GM18520 (cell line): ENCODE data around the gene SORL1.

ENCODE experiments used
- ATAC-seq: cut with Tn5 transposase; IDR thresholded peaks from one replicate; pipeline ENCODE4 v1.9.1; 2021; ENCODE audit not compliant: unreplicated experiment

Gene SORL1

DNA sequence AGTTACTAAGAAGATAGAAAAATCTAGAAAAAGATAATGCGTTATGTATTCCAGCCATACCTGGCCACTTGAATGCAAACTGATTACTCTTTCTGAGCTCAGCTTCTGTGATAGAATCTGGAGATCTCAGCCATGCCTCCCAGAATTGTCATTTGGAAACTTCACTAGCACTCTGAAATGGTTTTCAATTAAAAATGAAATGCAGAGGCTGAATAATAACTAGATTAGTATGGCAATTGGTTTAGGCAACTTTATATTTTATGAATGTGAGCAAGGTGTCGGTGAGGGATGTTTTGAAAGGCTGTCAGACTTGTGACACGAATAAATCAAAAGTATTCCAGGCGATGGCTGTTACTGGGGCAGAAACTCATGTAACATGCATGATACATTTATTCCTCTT lies 129.5 kb downstream of the SORL1 start:
- ATAC-seq: no peak

DNA sequence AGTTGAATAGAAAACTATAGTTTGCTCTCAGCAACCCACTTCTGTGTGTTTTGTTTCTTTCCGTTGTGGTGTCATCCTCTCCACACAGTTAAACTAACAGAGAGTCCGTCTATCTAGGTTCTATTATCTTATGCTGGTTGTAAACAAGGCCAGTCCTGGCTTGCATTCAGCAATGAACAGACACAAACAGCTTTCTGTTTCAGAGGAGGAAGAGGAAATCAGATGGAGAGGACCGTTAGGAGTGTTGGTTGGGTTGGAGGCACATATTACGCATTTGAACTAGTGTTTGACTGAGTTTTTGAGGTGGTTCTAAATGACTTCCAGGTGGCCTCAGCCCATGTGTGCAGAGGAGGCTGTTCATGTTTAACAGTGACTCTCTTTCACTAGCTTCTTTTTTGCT lies 130.2 kb downstream of the SORL1 start:
- no peak for ATAC-seq

DNA sequence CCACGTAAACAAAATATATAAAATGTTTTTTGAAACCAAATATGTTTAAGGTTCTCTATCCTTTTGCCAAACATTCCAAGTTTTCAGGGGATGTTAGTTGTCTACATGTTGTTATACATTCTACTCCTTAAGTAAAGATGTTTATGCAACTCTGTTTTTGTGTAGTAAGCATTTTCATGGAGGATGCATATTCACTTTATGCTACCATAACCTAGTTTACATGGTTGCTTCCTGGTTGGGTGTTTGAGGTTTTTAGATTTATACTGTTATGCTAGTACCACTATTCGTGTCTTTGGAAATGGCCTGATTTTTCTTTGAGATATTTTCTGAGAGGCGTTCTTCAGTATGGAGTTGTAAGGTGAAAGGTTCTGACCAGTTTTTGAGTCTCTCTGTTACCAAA lies 131.7 kb downstream of the SORL1 start:
- no peak for ATAC-seq

DNA sequence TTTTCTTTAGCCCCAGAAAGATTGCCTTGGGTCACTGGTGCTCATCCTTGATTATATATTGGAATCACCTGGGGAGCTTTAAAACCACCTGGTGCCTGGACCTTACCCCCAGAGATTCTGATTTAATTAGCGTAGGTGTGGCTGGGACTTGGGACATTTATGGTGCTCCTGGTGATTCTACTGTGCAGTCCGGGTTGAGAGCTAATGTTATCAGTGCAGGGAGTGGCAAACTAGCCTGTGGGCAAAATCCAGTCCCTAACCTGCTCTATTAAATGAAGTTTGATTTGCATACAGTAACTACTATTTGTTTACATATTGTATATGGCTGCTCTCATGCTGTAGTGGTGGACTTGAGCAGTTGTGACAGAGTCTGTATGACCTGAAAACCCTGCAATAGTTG lies 134.6 kb downstream of the SORL1 start:
- ATAC-seq: no peak

DNA sequence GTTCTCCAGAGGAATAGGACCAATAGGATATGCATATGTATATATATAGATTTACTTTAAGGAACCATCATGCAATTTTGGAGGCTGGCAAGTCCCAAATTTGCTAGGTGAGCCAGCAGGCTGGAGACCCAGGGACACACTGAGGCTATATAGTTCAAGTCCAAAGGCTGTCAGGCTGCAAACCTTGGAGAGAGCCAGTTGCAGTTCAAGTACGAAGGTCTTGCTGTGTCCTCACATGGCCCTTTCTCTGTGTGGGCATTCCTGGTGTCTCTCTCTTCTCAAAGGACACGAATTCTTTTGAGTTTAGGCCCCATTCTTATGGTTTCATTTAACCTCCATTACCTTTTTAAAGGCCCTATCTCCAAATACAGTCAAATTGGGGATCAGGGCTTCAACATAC lies 135.1 kb downstream of the SORL1 start:
- ATAC-seq: no peak

DNA sequence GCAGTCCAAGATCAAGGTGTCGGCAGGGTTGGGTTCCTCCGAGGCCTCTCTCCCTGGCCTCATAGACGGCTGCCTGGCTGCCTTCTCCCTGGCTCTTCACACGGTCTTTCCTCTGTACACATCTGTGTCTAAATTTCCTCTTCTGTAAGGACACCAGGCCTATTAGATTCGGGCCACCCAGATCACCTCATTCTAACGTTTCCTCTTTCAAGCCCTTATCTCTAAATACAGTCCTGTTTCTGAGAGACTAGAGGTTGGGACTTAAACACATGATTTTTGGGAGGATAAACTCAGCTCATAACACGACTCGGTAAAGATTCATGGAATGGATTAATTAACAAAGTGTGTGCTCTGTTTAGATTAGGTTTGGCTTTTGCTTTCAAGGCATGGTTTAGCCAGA lies 136.6 kb downstream of the SORL1 start:
- ATAC-seq: no peak

DNA sequence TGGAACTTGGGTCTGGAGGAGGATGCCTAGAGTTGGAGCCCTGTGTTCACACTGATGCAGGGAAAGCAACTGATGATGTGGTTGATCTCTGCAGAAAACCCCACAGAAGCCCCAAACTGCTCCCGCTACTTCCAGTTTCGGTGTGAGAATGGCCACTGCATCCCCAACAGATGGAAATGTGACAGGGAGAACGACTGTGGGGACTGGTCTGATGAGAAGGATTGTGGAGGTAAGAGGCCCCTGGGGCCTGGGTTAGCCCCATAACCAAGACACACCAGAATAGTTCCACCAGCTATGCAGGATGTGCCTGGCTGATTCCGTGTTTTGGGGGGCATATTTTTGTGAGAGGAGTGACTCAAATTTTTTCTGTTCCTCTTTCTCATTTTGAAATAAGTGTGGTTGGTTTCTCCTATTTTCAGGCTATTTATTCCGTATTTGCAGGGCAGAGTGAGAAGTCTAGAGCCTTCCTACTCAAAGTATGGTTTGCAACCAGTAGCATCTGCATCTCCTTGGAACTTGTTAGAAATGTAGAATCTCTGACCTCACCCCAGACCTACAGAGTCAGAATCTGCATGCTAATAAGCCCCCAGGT lies 137.9 kb downstream of the SORL1 start:
- peak; percentile 60 for ATAC-seq

DNA sequence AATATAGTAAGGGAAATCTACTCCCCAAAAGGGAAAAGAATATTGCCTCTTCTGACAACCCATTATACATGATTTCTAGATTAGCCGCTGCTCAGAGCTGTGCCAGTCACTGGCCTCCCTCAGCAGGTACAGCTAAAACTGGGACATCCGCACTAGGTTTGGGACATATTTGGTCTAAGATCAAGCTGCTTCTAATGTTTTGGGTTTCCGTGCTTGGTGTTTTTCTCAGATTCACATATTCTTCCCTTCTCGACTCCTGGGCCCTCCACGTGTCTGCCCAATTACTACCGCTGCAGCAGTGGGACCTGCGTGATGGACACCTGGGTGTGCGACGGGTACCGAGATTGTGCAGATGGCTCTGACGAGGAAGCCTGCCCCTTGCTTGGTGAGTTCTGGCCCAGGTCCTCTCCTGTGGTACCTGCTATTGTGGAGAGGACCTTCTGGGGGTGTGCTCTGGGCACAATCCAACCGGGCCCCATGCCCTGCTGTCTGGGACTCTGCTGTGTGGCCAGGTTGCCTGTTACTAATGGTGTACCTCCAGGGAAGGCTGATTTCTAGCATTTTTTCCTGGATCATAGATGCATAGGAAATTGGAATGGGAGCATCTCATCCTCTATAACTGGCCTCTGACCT lies 138.8 kb downstream of the SORL1 start:
- no peak for ATAC-seq

DNA sequence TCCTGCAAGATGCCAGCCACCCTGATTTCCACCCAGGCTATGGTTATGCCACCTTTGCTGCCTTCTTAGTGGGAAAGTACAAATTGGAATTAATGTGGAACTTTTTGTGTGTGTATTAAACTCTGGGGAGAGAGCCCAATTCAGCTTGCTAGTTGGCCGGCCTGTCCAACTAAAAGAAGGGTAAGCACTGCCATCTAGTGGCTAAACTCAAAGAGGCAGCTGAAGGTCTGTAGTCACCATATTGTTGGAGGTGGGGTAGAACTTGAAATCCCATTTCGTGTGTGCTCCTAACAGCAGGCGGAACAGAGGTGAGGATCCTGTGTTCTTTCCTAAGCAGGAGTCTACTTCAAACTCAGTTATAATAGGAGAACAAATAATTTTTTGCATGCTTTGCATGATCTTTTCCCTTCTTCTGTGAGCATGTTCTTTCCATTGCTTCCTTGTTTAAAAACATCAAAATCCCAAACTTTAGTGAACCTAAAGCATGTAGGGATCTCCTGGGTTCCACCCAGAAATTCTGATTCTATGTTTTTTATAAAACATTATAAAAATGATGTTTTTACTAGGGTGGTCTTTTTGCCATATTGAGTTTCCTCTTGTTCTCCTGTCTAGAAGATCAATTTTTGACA lies 139.4 kb downstream of the SORL1 start:
- no peak for ATAC-seq

DNA sequence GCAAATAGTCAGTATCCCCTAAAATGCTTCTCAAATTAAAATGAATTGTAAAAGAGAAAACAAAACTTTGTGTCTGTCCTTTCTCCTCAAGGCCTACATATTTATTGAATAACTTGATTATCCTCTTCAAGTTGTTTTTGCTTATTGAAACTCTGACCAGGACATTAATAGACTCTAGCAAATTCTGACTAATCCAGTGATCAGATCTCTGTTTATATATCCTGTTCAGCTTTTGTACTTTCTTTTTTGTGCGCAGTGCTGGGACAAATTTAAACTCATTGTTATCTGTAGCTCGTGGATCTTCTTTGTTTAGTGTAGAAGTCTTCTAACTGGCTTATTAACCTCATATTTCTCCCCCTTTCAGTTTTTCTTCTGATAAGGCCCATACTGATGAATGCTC lies 140.6 kb downstream of the SORL1 start:
- no peak for ATAC-seq

DNA sequence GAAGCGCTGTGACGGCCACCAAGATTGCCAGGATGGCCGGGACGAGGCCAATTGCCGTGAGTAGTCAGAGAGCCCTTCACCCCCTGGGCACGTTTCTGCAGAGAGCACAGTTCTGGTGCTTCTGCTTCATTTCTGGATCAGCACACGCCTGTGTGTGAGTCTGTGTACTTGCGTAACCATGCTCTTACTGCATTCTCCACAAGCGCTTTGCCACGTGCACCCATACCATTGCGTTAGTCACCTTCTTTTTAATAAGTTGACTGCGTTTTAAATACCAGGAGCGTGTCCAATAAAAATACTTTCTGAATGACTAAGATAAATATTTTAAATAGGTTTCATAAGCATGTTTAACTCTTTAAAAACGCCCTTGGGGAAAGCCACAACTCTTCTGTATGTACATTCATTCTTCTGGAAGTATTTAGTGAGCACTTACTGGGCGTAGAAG lies 143.6 kb downstream of the SORL1 start:
- no peak for ATAC-seq

DNA sequence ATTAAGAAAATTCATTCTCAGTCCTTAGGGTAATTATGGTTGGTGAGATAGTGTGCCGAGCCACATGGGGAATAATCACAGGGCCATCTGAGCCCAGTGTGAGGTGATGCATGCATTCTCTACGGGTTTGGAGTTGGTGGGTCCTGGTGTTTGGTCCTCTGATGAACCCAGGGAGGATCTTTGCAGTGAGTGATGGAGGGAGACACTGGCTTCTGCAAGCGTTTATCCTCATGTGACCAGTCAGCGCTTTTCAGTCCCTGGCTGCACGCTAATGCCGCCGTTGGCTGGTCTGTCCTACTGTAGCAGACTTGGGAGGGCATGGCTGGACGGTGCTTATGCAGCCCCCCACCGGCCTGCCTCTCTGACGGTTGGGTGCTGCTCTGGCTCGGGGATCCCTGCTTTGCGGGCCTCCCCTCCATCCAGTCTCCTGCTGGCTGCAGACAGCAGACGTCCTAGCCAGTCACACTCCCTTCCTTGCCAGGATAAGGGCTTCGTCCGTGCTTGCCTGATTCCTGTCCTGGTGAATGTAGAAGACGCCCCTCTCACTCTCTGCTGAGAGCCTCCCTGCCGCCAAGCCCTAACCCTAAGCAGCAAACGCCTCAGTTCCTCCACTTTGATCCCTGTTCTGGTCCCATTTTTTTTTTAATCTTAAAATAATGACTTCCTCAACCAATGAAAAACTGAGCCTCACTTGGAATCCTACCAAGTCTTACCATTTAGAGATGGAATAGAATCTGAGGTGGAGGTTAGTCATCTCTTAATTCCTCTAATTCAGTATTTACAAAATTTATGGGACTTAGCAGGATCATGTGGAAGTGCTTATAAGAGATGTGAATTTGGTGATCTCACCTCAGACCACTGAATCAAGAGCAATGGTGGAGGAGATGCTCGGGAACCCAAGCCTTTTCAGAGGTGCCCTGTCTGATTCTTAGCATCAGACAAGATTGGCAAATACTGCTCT lies 144.4 kb downstream of the SORL1 start:
- ATAC-seq: no peak

DNA sequence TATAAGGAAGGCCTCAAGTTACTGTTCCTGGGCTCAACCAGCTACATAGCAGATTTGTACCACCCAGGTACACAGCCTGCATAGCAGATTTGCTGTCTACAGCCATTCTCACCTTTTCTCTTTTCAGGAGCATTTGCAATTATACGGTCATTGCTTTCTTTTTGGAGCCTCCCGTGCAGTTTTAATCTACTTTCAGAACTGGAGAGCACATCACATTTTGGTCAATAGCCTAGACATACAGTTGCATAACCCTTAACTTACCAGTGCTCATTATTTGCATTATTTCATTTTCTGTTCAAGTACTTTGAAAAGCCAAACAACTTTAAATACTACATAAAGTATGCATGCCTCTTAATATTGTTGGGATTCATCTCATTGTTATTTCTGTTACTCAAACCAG lies 151.2 kb downstream of the SORL1 start:
- no peak for ATAC-seq

DNA sequence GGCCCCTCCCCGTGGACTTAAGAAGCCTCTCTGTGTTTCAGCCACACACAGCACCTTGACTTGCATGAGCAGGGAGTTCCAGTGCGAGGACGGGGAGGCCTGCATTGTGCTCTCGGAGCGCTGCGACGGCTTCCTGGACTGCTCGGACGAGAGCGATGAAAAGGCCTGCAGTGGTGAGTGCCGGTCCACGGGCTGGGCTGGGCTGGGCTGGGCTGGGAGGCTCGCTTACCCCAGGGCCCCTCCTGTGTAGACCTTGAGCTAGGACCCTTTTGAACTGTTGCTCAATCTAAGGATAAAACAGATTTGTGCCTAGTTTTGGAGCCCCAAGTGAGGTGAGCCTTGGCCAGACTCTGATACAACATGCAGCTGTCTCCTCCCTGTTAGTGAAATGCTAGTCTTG lies 152.0 kb downstream of the SORL1 start:
- ATAC-seq: no peak

DNA sequence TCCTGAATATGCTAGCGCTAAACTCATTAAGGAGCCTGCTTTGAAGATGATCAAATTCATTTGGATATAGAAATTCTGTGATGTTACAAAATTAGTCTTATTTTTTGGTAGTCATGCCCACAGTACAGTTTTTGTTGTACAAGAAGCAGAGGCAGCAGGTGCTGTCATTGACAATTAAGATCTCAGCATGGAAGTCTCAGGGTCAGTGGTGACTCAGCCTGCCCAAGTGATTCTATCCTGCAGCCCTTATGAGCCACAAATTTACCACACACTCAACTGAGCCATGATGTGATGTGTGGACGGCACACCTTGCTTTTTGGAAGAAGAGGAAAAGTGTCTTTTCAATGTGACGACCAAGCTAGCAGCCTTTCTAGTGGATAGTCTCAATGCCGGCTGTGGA lies 154.2 kb downstream of the SORL1 start:
- no peak for ATAC-seq

DNA sequence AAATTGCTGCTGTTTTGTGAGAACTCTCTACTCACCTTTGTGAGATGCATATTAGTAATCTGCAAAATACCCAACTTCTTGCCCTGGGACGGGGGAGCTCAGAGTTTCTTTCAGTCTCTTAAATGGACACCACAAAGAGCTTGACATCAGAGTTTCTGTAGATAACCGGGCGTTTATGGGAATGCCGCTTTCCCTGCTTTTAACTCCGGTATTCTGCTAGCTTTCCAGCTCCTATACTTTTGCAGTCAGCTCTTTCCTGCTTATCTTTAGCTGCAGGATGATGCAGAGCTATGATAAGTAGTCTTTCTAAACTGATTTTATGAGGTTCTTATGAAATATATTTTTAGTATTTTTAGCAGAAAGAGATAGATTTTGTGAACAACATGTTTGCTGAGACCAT lies 155.2 kb downstream of the SORL1 start:
- ATAC-seq: no peak

DNA sequence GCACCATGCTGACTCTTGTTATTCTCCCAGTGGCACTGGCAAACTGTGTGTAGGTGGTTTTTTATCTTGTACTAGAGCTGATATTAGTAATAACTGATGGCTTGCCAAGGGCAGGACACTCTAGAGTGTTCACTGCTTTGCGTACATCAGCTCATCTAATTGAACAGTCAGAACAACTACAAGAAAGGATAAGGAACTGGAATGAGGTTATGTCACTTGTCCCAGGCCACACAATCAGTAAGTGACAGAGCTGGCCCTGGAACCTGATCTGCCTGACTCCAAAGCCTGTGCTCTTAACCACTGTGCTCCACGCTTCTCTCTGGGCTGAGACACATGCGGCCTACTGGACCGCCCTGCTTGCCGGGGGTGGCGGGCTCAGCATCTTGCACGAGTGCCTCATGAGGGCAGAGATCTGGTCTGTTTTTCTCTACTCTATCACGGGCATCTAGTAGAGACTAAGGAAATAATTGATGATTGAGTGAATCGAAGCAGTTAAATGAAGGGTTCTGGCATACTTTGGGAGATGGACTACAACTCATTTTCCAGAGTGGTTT lies 156.5 kb downstream of the SORL1 start:
- ATAC-seq: no peak

DNA sequence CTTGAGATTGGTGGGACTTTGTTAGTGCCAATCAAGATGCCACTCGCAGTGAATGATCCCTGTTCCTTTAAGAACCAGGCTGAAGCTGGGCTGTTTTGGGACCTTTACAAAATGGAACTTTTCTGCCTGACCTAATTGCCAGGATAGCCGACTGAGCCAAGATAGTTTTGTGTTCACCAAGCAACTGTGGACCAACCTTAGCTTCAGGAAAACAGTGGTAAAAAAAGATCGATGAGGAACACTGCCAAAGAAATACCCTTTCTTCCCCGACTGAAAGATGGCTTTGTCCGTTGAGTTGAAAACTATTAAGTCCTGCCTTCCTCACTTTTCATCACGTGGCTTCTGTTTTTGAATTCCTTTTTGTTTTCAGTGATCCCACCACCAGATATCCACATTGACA lies 158.6 kb downstream of the SORL1 start:
- no peak for ATAC-seq

DNA sequence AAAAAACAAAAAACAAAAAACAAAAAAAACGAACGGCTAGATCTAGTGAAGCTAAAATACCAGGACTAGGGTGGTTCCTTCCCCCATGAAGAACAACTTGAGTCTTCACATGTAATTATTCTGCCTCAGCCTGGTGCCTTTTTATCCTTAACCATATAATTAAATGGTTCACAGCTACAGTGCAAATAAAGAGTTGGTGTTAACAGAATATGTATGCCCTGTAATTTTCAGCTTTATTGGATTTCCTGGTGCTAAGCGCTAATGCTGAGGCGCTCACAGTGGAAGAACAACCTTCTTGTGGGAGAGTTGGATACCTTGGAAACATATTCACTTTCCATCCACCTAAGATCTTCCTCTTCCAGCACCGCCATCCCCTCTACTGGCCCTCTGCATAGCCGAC lies 159.1 kb downstream of the SORL1 start:
- ATAC-seq: no peak

DNA sequence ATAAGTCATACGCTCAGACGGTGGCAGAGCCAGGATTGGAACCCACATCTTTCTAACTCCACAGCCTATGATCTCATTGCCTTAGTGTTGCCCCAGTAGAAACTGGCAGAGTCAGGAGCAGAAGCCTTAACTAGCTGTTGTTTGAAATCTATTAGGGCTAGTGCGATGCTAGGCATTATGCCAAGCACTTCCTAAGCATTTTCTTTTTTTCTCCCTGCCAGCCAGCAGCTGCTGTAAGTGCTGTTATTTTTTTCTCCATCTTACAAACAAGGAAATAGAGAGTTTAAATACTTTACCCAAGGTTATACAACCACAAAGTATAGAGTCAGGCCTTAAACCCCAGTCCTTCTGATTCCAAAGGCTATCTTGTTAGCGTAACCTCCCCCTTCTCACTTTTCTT lies 161.6 kb downstream of the SORL1 start:
- no peak for ATAC-seq

DNA sequence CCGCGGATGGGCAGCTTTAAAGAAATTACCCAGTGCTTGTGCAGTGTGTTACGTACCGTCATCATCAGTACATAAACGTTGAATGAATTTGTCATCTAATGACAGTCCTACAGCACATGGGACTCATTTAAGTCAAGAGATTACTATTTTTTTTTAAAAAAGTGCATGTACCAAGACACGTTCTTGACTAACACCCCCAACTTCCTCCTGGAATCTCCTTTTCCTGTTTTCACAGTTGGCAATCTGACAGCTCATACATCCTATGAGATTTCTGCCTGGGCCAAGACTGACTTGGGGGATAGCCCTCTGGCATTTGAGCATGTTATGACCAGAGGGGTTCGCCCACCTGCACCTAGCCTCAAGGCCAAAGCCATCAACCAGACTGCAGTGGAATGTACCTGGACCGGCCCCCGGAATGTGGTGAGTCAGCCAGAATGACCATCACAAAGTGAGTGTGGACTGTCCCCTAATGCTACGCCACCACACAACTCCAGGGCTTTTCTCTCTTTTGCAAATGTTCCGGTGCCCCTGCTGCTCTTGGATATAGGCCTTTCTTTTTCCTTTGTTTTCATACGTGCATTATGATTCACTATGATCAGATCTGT lies 162.6 kb downstream of the SORL1 start:
- ATAC-seq: no peak
